Measurements from ENCODE around the gene ACAD10.

DNA sequence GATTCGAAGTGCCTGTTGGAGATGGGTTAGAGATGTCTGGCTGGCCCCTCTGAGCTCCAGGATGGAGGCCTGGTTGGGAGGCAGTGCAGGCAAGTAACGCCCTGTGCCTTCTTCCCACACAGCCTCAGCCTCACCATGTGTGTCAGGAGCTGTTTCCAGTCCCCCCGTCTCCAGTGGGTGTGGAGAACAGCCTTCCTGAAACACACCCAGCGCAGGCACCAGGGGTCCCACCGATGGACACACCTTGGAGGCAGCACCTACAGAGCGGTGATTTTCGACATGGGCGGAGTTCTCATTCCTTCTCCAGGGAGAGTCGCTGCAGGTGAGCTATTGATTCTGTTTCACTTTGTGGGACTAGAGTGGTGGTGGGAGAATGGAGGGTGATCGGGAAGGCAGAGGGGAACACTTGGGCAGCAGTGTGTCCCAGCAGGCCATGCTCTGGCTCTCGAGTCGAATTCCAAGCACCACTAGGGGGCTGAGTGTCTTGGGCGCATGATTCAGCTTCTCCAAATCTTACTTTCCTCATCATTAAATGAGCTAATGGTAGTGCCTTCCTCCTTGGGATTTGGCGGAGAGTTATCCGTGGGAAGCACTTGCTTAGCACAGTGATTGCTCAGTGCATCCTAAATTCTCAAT lies 6.8 kb downstream of the ACAD10 start:
- TF ChIP-seq, protein P1, sequence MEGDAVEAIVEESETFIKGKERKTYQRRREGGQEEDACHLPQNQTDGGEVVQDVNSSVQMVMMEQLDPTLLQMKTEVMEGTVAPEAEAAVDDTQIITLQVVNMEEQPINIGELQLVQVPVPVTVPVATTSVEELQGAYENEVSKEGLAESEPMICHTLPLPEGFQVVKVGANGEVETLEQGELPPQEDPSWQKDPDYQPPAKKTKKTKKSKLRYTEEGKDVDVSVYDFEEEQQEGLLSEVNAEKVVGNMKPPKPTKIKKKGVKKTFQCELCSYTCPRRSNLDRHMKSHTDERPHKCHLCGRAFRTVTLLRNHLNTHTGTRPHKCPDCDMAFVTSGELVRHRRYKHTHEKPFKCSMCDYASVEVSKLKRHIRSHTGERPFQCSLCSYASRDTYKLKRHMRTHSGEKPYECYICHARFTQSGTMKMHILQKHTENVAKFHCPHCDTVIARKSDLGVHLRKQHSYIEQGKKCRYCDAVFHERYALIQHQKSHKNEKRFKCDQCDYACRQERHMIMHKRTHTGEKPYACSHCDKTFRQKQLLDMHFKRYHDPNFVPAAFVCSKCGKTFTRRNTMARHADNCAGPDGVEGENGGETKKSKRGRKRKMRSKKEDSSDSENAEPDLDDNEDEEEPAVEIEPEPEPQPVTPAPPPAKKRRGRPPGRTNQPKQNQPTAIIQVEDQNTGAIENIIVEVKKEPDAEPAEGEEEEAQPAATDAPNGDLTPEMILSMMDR (IDR thresholded peaks at IDR 0.05): no peak
- TF ChIP-seq POLR2A (IDR thresholded peaks at IDR 0.05): no peak

All from Peyer's patch (tissue), 4 donors.